GM12878 (cell line): Measurements from ENCODE around the gene CORO1C. TPM values are rescaled to one million over a fixed set of nuclear protein-coding genes. Genes with fewer than 3 reads are reported as not detected.

Experiments
- CBX5 ChIP-seq: sonication (generic); IDR thresholded peaks from 2 replicates; pipeline ENCODE4 v1.6.1; 2016; ENCODE audit warnings: low read depth, moderate library complexity, mild to moderate bottlenecking, inconsistent platforms
- DPF2 ChIP-seq: fragments of 450-650 bp; IDR thresholded peaks from 2 replicates; pipeline ENCODE4 v1.6.1; 2017; ENCODE audit warnings: mild to moderate bottlenecking
- MTA3 ChIP-seq: IDR thresholded peaks from 2 replicates; pipeline ENCODE4 v1.6.1; 2012; ENCODE audit warnings: low read length, inconsistent platforms, borderline replicate concordance
- MYB ChIP-seq: fragments of 150-350 bp; IDR thresholded peaks from 2 replicates; pipeline ENCODE4 v1.6.1; 2014; ENCODE audit warnings: mild to moderate bottlenecking, low read depth, low read length, borderline replicate concordance
- POLR2AphosphoS5 ChIP-seq: IDR thresholded peaks from 2 replicates; pipeline ENCODE4 v1.6.1; 2011; ENCODE audit warnings: mild to moderate bottlenecking, low read length, inconsistent platforms
- RELA ChIP-seq: fragments of 450-650 bp; IDR thresholded peaks from 2 replicates; pipeline ENCODE4 v1.8.0; 2014; ENCODE audit warnings: borderline replicate concordance; ENCODE audit not compliant: partially characterized antibody
- SMAD1 ChIP-seq: fragments of 450-650 bp; IDR thresholded peaks from 2 replicates; pipeline ENCODE4 v1.6.1; 2018; ENCODE audit warnings: mild to moderate bottlenecking, low read depth; ENCODE audit not compliant: partially characterized antibody
- SREBF2 ChIP-seq: IDR thresholded peaks from 2 replicates; pipeline ENCODE4 v1.6.1; 2012; ENCODE audit warnings: mild to moderate bottlenecking, low read length
- STAT3 ChIP-seq: IDR thresholded peaks from 2 replicates; pipeline ENCODE4 v1.6.1; 2011; ENCODE audit warnings: low read depth, low read length, improper control_type of control experiment
- ZNF274 ChIP-seq: IDR thresholded peaks from one replicate; pipeline ENCODE4 v1.8.0; 2011; ENCODE audit not compliant: insufficient read length, insufficient read depth
- ZZZ3 ChIP-seq: IDR thresholded peaks from 2 replicates; pipeline ENCODE4 v1.6.1; 2011; ENCODE audit warnings: low read depth; ENCODE audit not compliant: control insufficient read depth, insufficient read length
- polyA plus RNA-seq, 11 experiments: library from polyadenylated mRNA; depleted of rRNA in 4 of 11; unstranded in 6 of 11; stranded (reverse) in 5 of 11; fragments of >200 nt; fragmentation: Nextera tagmentation in 4 of 11; fragmentation: Illumina TruSeq in 1 of 11; extraction: Ambion mirVana in 4 of 11; extraction: Trizol in 1 of 11; gene quantifications; 1 replicate in 1 of 11; 2 replicates in 10 of 11; pipeline versions ENCODE4 v1.2.1 to v1.2.3, GENCODE V29; 2011 to 2016; ENCODE audit warnings: inconsistent platforms in 2 of 11, missing spikeins in 2 of 11, low read depth in 1 of 11
- total RNA-seq, 4 experiments: library from RNA; depleted of rRNA in 3 of 4; stranded (reverse); fragments of >200 nt in 3 of 4; fragmentation: Illumina TruSeq in 1 of 4; extraction: Trizol in 1 of 4; gene quantifications; 2 replicates each; pipeline versions ENCODE4 v1.2.1 to v1.2.3, GENCODE V29; 2013 to 2021
- TF ChIP-seq, protein P1 (sequence below): fragments of 450-650 bp; formaldehyde crosslinking; IDR thresholded peaks from 2 replicates; pipeline ENCODE4 v1.5.0; 2022; ENCODE audit warnings: mild to moderate bottlenecking, missing genetic modification characterization
- TF ChIP-seq, protein P2 (sequence below): IDR thresholded peaks from 2 replicates; pipeline ENCODE4 v1.6.1; 2012; ENCODE audit warnings: low read length, inconsistent platforms
- TF ChIP-seq, protein P3 (sequence below): IDR thresholded peaks from 2 replicates; pipeline ENCODE4 v1.6.1; 2011; ENCODE audit warnings: borderline replicate concordance, low read depth, mild to moderate bottlenecking, moderate library complexity, mixed read lengths, low read length; ENCODE audit not compliant: insufficient read depth; ENCODE audit errors: extremely low read length
- TF ChIP-seq, protein P4 (sequence below): fragments of 450-650 bp; IDR thresholded peaks from 2 replicates; pipeline ENCODE4 v1.6.1; 2016; ENCODE audit warnings: mild to moderate bottlenecking
- TF ChIP-seq, protein P5 (sequence below): IDR thresholded peaks from 2 replicates; pipeline ENCODE4 v1.6.1; 2012; ENCODE audit warnings: mild to moderate bottlenecking, low read depth, low read length
- TF ChIP-seq, protein P6 (sequence below): fragments of 150-350 bp; IDR thresholded peaks from 2 replicates; pipeline ENCODE4 v1.6.1; 2014; ENCODE audit warnings: mild to moderate bottlenecking, low read depth, low read length

CORO1C gene
- total and polyA plus RNA-seq, 10 of the 15 experiments (the other 5 are each of a cell fraction or from before 2014, with no cell fraction given), result 52.7 to 254 (median 171) TPM

DNA sequence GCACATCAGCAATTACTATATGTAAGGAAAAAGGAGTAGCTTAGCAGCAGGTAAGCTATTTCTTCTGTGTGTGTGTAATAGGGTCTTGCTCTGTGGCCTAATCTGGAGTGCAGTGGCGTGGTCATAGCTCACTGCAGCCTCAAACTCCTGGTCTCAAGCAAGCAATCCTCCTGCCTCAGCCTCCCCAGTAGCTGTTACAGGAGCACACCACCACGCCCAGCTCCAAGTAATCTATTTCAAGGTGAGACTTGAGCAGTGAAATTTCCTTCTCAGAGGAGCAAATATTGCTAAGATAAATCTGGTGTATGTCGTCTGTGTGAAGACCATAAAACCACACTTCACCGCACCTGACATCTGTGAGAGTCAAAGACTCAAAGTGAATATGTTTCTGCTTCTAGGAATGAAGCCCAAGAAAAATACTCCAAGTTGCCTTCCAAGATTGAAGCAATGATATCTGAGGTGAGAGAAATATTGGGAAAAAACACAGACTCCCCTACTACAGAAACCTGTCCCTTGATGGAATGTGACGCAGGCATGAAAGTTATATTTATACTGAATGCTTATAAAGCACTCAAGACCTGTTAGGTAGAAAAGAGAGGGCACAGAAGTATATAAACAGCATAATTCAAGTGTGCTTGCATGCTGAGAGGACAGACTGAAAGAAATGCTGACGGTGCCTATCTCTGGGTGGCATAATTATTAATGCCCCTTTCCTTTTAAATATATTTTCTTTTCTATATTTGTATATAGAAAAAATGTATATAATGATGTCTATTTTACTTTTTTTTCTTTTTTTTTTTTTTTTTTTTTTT lies 95.1 kb downstream of the CORO1C start (continued):
- TF ChIP-seq, protein P1, sequence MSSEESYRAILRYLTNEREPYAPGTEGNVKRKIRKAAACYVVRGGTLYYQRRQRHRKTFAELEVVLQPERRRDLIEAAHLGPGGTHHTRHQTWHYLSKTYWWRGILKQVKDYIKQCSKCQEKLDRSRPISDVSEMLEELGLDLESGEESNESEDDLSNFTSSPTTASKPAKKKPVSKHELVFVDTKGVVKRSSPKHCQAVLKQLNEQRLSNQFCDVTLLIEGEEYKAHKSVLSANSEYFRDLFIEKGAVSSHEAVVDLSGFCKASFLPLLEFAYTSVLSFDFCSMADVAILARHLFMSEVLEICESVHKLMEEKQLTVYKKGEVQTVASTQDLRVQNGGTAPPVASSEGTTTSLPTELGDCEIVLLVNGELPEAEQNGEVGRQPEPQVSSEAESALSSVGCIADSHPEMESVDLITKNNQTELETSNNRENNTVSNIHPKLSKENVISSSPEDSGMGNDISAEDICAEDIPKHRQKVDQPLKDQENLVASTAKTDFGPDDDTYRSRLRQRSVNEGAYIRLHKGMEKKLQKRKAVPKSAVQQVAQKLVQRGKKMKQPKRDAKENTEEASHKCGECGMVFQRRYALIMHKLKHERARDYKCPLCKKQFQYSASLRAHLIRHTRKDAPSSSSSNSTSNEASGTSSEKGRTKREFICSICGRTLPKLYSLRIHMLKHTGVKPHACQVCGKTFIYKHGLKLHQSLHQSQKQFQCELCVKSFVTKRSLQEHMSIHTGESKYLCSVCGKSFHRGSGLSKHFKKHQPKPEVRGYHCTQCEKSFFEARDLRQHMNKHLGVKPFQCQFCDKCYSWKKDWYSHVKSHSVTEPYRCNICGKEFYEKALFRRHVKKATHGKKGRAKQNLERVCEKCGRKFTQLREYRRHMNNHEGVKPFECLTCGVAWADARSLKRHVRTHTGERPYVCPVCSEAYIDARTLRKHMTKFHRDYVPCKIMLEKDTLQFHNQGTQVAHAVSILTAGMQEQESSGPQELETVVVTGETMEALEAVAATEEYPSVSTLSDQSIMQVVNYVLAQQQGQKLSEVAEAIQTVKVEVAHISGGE (CRISPR knock-in tag), result 0 out of 2 replicates have a peak, but pooled peaks have one; percentile 5
- TF ChIP-seq ZNF274 (no peak), POLR2AphosphoS5 (peak; percentile 96), MTA3 (peak; percentile 38; the same call in 1 of the 2 replicates), CBX5 (no peak), SMAD1 (peak; percentile 85), SREBF2 (no peak), MYB (0 out of 2 replicates have a peak, but pooled peaks have one; percentile 38), DPF2 (no peak), RELA (no peak), STAT3 (no peak), ZZZ3 (no peak)
- TF ChIP-seq, protein P2, sequence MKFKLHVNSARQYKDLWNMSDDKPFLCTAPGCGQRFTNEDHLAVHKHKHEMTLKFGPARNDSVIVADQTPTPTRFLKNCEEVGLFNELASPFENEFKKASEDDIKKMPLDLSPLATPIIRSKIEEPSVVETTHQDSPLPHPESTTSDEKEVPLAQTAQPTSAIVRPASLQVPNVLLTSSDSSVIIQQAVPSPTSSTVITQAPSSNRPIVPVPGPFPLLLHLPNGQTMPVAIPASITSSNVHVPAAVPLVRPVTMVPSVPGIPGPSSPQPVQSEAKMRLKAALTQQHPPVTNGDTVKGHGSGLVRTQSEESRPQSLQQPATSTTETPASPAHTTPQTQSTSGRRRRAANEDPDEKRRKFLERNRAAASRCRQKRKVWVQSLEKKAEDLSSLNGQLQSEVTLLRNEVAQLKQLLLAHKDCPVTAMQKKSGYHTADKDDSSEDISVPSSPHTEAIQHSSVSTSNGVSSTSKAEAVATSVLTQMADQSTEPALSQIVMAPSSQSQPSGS, result no peak
- TF ChIP-seq, protein P3, sequence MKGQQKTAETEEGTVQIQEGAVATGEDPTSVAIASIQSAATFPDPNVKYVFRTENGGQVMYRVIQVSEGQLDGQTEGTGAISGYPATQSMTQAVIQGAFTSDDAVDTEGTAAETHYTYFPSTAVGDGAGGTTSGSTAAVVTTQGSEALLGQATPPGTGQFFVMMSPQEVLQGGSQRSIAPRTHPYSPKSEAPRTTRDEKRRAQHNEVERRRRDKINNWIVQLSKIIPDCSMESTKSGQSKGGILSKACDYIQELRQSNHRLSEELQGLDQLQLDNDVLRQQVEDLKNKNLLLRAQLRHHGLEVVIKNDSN, result no peak
- TF ChIP-seq, protein P4, sequence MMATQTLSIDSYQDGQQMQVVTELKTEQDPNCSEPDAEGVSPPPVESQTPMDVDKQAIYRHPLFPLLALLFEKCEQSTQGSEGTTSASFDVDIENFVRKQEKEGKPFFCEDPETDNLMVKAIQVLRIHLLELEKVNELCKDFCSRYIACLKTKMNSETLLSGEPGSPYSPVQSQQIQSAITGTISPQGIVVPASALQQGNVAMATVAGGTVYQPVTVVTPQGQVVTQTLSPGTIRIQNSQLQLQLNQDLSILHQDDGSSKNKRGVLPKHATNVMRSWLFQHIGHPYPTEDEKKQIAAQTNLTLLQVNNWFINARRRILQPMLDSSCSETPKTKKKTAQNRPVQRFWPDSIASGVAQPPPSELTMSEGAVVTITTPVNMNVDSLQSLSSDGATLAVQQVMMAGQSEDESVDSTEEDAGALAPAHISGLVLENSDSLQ, result no peak
- TF ChIP-seq, protein P5, sequence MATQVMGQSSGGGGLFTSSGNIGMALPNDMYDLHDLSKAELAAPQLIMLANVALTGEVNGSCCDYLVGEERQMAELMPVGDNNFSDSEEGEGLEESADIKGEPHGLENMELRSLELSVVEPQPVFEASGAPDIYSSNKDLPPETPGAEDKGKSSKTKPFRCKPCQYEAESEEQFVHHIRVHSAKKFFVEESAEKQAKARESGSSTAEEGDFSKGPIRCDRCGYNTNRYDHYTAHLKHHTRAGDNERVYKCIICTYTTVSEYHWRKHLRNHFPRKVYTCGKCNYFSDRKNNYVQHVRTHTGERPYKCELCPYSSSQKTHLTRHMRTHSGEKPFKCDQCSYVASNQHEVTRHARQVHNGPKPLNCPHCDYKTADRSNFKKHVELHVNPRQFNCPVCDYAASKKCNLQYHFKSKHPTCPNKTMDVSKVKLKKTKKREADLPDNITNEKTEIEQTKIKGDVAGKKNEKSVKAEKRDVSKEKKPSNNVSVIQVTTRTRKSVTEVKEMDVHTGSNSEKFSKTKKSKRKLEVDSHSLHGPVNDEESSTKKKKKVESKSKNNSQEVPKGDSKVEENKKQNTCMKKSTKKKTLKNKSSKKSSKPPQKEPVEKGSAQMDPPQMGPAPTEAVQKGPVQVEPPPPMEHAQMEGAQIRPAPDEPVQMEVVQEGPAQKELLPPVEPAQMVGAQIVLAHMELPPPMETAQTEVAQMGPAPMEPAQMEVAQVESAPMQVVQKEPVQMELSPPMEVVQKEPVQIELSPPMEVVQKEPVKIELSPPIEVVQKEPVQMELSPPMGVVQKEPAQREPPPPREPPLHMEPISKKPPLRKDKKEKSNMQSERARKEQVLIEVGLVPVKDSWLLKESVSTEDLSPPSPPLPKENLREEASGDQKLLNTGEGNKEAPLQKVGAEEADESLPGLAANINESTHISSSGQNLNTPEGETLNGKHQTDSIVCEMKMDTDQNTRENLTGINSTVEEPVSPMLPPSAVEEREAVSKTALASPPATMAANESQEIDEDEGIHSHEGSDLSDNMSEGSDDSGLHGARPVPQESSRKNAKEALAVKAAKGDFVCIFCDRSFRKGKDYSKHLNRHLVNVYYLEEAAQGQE, result no peak
- TF ChIP-seq, protein P6, sequence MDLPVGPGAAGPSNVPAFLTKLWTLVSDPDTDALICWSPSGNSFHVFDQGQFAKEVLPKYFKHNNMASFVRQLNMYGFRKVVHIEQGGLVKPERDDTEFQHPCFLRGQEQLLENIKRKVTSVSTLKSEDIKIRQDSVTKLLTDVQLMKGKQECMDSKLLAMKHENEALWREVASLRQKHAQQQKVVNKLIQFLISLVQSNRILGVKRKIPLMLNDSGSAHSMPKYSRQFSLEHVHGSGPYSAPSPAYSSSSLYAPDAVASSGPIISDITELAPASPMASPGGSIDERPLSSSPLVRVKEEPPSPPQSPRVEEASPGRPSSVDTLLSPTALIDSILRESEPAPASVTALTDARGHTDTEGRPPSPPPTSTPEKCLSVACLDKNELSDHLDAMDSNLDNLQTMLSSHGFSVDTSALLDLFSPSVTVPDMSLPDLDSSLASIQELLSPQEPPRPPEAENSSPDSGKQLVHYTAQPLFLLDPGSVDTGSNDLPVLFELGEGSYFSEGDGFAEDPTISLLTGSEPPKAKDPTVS, result no peak
